GM19043 (cell line): Measurements from ENCODE around the gene CSTF2T.
"Not testable (repeated sequence)": the region's sequence is repeated elsewhere in the genome, so short reads cannot be mapped to it uniquely, and the experiment has no call there.

Experiments used
- ATAC-seq: cut with Tn5 transposase; IDR thresholded peaks from one replicate; pipeline ENCODE4 v1.9.1; 2021; ENCODE audit warnings: low read depth; ENCODE audit not compliant: unreplicated experiment

The CSTF2T gene

DNA sequence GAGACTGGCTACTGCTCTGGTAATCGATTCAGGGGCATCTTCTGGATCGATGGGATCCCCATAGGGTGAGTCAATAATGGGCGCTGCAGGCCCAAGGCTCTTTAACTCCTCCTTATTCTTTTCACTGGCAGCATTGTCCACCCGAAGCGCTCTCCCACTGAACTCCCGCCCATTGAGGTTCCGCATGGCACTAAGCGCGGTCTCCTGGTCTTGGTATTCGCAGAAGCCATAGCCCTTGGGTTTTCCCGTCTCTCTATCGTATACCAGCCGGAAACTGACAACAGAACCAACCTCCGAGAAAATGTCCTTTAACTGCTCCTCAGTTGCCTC, 285 bp downstream of the CSTF2T start:
- ATAC-seq, result peak; percentile 29

DNA sequence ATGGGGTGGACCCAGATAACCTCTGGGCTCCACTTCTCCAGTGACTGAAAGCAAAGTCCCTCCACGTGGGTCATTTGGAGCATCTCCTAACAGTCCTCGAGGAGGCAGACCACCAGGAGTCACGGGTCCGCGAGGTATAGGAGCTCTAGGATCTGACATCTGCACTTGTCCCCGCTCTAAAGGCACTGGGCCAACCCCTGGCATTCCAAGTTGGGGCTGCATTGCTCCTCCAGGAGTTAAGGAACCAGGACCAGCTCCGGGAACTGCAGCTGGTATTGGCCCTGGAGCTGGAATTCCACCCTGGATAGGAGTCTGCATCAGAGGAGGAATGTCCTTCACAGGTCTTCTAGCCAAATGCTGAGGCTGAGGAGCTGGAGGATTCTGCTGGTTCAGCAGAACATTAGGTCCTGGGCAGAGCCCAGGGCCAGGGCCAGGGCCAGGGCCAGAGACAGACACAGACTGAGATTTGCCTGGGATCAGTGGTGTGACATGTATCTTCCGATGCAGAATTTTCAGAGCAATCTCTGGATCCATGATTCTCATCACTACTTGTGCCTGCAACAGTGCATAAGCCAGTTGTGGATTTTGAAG, 827 bp downstream of the CSTF2T start:
- ATAC-seq, result no peak

DNA sequence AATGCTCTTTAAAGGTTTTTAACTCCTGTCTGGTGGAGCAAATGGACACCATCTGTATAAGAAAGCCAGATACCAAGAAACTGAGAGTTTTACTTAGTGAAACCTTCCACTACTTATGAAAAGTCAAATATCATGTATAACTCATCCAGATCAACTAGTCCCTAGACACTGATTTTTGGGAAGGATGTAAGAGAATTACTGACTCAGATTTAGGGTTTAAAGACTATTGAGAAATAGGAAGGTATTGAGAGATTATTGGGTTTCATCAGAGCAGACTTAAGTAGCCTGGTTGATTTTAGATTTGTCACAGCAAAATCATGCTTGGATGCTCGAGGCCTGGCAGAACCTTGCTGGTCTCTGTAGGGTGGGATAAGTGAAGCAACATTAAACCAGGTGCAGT, 3.1 kb downstream of the CSTF2T start:
- no peak for ATAC-seq

DNA sequence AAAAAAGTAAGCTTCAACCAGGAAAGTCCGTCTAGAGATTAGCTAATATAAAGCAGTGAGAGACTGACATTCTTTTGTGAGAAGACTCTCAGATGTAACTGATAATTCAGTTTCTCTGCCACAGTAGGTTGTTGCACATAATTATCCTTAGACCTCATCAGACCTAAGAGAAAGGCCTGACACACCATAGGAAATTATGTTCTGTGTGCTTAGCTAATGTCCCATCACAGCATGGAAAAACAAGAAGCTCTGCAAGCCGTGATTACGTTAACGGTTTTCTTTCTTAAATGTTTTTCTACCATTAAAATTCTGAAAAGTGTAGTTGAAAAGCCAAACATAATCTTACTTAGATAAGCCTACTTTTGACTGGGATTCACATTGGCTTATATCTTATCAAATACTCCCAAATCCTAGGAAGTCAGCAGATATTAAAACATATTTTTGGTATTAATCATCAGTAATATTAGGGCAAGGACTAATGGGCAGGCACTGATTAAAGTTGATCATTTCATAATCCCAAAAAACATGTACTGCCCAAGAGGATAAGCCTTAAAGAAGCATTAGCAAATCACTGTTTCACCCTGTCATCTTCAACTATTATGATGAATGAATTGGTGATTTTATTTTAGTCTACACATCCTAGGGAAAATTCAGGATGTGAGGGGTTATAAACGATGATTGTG, 5.2 kb downstream of the CSTF2T start:
- no peak for ATAC-seq

DNA sequence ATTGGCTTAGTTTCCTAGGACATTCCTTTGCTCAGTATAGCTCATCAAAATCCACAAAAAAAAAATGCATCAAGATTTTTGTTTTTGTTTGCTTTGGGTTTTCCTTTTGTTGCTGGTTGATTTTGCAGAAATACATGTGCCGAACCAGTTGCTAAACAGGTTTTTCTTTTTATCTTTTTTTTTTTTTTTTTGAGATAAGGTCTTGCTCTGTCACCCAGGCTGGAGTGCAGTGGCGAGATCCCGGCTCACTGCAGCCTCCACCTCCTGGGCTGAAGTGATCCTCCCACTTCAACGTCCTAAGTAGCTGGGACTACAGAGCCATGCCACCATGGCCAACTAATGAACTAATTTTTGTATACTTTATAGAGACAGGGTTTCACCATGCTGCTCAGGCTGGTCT, 8.3 kb downstream of the CSTF2T start:
- ATAC-seq, result no peak

DNA sequence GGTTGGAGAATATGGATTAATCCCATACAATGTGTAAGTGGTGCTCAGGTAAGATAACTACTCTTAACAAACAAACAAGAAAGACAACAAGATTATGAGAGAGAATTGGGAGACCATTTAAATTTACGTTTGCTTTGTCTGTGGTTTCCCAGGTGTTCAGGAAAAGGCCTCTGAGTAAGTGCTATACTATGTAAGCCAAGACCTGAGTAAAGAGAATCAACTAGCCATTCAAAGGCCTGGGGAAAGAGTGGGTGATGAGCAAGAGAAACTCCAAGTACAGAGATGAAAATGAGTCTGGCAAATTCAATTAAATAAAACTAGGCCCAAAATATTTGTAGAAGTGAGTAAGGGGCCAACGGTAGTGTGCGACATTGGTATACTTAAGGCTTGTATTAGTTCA, 9.9 kb downstream of the CSTF2T start:
- ATAC-seq, result no peak

DNA sequence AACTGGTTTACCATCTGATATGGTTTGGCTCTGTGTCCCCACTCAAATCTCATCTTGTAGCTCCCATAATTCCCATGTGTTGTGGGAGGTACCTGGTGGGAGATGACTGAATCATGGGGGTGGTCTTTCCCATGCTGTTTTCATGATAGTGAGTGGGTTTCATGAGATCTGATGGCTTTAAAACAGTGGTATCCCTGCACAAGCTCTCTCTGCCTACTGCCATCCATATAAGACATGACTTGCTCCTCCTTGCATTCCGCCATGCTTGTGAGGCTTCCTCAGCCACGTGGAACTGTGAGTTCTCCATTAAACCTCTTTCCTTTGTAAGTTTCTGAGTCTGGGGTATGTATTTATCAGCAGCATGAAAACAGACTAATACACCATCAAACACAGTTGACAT, 10.6 kb downstream of the CSTF2T start:
- not testable (repeated sequence) for ATAC-seq

DNA sequence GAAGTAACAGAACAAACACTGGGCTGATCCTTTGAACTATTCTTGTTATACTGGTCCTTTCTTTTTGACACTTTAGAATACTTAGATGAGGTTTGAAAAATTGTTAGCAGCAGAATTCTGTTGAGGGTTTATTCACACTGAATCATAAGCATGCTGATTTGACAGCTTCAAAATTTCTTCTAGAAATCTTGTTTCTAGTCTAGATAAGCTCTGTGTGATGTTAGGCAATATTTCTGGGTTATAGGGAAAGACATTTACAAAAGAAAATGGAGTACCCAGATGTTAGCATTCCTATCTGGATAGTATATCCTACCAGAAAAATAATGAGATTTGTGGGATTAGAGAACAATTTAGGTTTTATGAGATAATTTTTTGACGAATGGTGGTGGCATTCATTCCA, 12.1 kb downstream of the CSTF2T start:
- no peak for ATAC-seq

DNA sequence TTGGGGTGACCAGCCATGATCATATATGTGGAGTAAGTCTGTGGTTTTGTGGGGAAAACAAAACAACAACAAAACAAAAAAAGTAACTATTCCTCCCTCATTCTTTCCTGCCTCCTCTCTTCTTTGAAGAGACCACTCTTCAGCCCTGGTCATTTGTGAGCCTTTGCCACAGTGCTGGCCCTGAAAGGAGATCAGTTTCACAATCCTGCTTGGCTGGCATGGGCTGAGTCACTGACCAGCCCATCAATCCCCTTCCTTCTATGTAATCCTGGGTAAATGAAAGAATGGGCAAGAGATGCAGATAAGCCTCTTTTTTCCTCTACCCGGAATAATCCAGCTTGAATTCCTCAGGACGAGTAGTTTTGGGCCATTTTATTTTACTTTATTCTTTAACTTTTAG, 13.6 kb downstream of the CSTF2T start:
- ATAC-seq, result no peak

DNA sequence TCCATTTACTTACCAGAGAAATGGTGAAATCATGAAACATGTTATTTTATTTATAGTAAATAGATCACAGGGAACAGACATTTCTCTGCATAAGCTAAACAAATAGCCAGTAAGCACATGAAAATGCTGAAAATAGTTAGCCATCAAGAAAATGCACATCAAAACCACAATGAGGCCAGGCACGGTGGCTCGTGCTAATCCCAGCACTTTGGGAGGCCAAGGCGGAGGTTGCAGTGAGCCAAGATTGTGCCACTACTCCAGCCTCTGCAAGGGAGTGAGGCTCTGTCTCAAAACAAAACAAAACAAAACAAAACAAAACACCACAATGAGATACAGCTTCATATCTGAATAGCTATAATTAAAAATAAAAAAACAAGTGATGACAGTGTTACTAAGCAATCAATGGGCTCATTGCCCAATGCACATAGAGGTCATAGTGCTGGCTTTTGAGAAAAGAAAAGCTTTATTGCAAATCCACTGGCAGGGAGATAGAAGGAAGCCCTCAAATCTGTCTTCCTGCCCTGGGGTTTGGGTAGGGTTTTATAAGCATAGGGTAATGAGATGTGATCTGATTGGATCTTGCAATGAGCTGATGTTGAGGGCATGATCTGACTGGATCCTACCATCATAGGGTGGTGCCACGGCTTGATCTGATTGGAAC, 16.2 kb downstream of the CSTF2T start:
- no peak for ATAC-seq

DNA sequence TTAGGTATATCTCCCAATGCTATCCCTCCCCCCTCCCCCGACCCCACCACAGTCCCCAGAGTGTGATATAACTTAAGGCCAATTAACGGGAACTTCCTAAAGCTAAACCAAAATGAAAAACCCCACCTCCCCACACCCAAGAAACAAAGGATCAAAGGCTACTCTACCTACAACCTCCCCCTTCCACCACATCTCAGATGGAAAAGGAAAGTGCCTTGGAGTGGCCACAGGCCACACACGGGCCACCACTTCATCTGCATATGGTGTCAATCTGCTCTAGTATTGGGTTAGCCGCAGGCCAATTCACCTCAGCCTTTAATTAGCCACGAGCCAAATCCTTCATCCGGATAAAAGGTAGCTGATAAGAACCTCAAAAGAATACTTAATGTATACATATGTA, 19.6 kb downstream of the CSTF2T start:
- no peak for ATAC-seq

DNA sequence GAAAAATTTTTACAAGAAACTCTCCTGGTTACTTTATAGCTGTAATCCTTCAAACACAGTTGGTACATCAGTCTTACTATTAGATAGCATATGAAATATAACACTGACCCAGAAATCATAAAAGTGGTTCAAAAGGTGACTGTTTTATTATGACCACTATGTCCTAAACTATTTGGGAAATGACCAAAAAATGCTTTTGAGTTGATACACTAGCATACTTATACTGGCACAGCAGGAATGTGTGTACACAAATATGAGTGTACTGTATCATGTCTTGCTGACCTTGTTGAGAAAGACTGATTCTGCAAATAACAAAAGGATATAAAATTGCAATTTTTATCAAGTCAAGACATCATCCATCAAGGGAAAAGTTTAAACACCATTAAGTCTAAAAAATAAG, 24.3 kb downstream of the CSTF2T start:
- ATAC-seq, result no peak

DNA sequence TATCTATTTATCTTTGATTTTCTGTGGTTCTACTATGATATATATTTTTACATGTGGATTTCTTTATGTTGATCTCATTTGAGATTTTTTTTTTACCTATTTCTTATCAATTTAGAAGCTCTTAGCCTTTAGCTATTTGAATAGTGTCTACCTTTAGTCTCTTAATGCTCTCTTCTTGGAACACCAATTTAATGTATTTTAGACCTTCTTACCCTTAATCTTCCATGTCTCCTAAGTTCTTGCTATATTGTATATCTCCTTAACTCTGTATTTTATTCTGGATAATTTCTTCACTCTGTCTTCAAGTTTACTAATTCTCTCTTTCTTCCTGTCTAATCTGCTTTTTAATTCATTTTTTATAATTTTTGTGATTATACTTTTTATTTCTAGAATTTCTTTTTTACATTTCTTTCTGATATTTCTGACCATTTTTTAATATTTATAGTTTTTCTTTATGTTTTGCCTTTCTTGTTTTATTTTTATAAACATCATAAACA, 27.3 kb downstream of the CSTF2T start:
- no peak for ATAC-seq

DNA sequence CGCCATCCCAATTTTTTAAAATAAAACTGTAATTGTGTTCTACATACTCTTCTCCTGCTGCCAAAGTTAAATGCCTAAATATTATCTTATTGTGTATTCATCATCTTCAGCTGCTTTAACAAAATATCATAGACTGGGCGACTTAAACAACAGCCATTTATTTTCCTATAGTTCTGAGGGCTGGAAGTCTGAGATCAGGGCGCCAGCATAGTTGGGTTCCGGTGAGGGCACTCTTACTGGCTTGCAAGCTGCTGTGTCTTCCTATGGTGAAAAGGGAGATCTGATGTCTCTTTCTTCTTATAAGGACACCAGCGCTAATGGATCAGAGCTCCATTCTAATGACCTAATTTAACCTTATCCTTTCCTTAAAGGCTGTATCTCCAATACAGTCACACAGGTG, 30.4 kb downstream of the CSTF2T start:
- no peak for ATAC-seq

DNA sequence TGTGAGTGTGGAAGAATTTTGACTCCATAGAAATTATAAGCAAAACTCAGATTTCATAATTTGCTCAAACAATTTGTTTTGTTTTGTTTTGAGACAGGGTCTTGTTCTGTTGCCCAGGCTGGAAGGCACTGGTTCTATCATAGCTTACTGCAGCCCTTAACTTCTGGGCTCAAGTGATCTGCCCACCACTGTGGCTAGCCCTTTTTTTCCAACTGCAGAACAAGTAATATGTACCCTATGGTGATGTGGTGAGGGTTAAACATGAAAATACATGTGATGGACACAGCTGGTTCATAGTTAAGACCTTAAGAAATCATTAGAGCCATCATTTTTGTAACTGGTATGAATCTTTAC, 31.1 kb downstream of the CSTF2T start:
- ATAC-seq, result no peak

DNA sequence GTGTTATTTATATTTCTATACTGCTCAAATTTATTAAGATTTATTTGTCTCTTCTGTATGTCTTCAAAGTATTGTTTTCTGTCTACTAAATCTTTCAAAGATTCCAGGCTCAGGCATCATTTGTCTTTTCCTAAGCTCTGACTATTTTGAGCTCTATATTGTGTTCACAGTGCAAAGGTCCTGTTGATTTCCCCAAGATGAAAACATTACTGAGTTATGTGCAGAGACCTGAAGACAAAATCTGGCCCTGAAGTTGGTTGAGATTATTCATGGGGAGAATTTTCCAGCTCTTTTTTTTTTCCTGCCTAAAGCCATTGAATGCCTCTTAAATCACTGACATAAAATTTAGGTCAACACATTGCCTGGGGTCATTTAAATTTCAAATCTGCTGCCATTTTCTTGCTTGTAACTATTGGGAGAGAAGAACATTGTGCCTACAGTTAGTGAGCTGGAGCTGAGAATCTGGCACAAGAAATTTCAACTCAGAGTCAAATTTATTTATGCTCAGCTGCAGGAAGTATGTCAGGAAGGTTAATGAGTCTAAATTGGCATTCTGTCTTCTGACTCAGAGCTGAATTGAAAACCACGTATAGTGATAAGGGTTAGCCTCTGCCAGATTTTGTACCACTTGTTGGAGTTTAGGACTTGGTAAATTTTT, 31.6 kb downstream of the CSTF2T start:
- ATAC-seq, result no peak

DNA sequence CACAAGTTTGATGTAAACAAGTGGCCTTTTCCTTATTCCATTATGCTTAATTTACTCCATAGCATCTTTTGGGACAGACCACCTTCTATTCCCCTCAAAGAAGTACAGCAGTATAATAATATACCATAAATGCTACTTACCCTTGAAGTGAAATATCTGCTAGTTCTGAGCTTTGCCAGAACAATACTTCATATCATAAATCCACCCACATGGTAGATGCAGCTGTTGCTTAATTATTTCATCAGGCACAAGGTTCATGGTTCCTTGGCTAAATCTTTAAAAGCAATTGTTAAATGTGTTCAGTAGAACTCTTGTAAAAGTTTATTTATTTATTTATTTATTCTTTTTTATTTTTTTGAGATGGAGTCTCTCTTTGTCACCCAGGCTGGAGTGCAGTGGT, 32.9 kb downstream of the CSTF2T start:
- ATAC-seq, result no peak

DNA sequence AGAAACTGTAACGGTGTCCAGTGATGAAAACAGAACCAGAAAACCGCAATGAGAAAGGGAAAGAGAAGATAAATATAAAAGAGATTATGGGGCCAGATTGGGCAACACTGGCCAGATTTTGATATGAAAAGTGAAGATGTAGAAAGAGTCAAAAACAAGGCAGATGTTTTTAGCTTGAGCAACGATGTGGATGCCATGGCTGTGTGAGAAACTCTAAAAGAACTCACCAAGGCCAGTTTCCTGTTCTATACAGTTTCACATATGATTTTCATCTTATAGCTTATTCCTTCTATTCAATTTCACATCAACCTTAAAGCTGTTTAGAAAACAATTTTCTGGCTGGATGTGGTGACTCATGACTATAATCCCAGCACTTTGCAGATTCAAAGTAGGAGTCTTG, 36.3 kb downstream of the CSTF2T start:
- no peak for ATAC-seq

DNA sequence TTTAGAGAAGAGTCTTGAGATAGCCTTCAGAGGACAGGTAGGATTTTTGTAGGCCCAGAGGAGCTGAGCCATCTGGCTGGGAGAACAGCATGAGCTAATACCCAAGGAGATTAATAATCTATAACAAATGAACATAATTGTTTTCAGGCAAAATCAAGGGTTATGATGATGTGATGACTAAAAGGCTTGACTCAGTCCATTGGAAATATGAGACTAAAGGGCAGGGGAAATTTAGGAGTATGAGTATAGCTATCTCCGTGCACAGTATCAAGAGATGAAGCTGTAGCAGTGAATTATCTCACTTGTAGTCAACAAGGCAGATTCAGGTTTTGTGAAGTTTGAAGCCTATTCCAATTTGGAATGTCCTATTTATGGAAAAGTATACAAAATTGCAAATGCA, 40.1 kb downstream of the CSTF2T start:
- no peak for ATAC-seq

DNA sequence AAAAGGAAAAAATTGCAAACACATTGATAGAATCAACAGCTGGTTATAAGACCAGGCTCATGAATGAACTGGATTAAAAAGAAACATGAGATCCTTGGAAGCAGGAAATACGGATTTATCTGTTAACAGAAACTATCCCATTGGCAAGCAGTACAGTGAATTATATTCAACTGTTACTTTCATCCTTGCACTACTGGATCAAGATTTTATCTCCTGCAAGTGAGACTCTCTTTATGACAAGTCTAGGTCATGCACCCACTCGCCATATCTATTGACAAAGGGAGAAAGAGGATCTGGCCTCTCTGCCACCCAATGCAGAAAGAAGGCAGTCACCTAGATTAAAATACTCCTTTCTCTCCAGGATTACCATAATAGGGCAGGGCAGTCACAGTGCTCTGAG, 41.4 kb downstream of the CSTF2T start:
- ATAC-seq, result no peak

DNA sequence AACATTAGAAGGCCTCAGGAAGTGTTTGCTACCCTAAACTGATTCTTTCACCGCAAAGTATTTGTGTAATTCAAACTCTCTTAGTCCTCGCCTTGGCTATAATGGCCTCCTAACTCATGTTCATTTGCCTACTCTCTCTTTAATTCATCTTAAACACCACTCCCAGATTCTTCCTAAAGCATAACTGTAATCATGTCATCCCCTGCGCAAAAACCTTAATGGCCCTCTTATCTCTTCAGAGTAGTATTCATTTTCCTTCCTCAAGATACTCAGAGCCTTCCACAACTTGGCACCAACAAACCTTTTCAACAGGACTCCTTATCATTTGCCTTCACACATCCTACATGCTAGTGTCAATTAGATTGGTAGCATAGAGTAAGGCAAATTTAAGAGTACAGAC, 42.9 kb downstream of the CSTF2T start:
- ATAC-seq, result no peak

DNA sequence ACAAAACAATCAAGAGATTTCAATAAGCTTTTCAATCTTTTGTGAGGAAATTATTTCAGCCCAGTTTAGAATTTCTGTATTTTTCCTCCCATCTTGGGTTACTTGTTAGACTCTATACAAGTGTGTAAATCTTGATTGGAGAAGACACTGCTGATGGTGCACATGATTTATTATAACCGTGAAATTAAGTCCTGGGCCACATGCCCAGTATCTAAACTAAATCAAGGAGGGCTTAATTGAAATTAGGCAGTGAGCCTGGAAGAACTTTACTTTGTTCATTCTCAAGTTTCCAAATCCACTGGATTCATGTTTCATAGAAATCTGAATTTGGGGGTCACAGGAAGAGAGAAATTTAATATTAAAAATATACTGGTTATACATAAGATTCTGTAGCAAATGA, 44.5 kb downstream of the CSTF2T start:
- no peak for ATAC-seq
